GM19372 (cell line): ENCODE measurements around the gene OR52B6.
A peak's percentile ranks its signal among the peaks of the same experiment; 100 is the strongest.
"Not testable (repeated sequence)": the region's sequence is repeated elsewhere in the genome, so short reads cannot be mapped to it uniquely, and the experiment has no call there.

ENCODE experiments used
- ATAC-seq: cut with Tn5 transposase; IDR thresholded peaks from one replicate; pipeline ENCODE4 v1.9.1; 2021; ENCODE audit warnings: mild to moderate bottlenecking, low read depth, moderate library complexity; ENCODE audit not compliant: unreplicated experiment

The OR52B6 gene

DNA sequence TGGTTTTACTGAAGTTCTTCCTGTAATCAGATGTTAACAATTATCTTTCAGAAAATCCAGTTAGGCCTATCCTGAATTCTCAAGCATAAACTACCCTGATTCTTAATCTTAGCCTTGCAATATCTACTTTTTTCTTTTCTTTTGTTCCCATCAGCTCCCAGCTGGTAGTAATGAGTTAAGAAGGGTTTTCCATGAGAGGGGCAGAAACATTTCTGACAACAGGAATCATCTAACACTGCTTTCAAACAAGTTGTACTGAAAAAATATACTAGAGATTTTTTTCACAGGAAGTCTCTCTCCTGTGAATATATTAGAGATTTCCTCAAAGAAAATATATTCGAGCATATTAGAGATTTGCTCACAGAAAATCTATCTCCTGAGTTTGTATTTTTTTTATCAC is 12.5 kb downstream of the OR52B6 start:
- no peak for ATAC-seq

DNA sequence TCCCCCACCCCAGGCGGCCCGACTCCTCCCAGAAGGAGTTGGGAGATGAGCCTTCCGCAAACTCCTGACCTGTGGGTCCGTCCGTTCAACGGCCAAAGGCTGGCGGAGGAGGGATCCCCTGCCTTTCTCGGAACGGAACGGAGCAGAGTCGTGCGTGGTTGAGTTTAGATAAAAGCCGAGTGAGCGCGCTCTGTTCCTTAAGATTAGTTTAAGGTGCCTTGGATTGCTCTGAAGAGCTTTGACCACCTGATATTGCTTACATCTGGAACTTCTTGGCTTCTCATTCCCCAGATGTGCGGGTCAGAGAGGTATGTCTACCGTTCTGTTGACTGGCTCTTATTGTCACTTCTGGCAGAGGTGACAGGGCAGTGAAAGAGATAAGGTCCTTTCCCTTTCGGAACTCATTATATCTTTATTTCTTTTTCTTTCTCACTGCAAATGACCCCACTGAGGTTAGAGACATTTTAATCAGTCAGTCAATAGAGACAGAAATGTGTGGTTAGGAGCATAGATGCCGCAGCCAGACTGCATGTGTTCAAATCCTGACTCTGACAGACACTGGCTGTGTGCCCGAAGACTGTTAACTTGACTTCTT is 16.0 kb downstream of the OR52B6 start, which contains the start of gene TRIM6:
Gene TRIM6, plus strand, starts transcription at position 31 of the 595 bp plus-strand sequence. Its CDS starts 261 bp downstream, at position 292.
- ATAC-seq = no peak

DNA sequence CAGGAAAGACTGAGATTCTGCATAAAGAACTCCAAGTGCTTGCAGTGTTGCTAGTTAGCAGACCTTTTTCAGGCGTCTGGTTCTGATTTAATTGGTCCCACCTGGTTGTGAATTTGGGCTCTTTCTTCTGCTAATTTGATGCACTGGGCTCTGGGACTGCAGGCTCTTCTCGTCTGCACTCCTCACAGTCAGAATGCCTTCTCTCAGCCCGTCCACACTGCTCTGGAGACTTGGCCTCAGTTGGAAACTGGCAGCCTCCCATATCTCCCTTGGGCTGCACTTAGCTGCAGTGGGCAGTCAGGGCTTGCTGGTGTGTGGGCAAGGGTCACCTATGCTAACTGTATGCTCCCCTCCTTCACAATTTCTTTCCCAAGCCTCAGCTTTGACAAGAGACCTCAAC is 17.3 kb downstream of the OR52B6 start:
- no peak for ATAC-seq

DNA sequence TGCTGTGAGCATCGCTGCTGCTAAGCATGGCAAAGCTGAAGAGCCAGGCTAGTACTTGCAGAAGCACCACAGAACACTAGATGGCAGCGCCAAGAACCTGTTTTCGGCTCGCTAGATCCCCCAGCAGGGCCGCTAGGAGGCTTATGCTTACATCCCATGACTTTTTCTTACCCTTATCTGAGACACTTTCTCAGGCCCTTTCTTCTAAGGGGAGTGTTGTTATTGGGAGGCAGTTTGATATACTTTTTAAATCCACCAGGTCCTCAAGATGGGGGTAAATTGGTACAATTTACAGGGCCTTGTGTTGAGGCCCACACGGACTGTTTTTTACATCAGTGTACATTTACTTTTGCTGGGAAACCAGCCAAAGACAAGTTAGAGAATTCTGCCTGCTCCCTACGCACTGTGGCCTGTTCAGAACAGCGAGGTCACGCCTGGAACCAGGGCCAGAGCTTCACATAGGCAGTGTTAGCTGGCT is 19.7 kb downstream of the OR52B6 start:
- peak; percentile 92 for ATAC-seq

DNA sequence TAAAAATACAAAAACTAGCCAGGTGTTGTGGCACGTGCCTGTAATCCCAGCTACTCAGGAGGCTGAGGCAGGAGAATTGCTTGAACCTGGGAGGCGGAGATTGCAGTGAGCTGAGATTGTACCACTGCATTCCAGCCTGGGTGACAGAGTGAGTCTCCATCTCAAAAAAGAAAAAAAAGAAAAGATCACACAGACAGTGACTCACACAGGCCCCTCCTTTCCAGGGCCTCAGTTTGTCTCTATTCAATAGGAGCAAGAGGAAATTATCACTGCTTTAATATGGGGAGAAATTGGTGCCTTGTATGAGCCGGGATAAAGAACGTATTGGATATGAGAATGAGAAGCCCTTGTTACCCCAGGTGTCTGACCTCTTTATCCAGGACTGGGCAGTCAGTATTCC is 22.1 kb downstream of the OR52B6 start:
- not testable (repeated sequence) for ATAC-seq

DNA sequence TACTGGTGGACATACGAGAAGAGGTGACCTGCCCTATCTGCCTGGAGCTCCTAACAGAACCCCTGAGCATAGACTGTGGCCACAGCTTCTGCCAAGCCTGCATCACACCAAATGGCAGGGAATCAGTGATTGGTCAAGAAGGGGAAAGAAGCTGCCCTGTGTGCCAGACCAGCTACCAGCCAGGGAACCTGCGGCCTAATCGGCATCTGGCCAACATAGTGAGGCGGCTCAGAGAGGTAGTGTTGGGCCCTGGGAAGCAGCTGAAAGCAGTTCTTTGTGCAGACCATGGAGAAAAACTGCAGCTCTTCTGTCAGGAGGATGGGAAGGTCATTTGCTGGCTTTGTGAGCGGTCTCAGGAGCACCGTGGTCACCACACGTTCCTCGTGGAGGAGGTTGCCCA is 22.6 kb downstream of the OR52B6 start:
- ATAC-seq = no peak

DNA sequence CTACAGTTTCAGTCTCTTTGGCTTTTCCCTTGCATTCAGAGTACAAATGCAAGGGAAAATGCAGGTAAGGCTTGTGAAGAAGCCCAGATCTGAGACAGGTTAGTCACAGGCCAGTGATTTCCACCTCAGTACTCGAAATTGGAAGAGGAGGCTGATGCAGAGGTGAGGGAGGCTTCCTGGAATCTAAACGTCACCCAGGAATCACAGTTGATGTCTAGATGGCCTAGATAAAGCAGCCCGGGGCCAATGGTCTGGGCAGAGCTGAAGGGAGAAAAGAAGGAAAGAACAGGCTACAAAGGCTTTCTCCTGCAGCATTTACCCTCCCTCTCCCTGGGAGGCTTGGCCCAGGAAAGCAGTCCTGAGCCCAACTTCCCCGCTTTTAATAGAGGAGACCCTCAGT is 24.2 kb downstream of the OR52B6 start:
- no peak for ATAC-seq

DNA sequence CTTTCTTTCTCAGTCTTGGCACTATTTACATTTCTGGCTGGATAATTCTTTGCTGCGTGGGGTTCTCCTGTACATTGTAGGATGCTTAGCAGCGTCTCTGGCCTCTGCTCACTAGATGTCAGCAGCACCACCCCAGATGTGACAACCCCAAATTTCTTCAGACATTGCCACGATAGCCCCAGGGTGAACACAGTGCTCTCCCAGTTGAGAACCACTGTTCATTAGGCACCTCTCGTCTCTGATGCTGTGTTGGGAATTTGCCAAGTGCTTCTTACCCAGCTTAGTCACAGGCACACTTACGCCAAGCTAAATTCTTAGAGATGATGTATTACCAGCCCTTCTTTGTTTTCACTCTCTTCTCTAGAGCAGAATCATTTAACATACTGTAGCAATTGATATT is 25.2 kb downstream of the OR52B6 start:
- ATAC-seq = no peak

DNA sequence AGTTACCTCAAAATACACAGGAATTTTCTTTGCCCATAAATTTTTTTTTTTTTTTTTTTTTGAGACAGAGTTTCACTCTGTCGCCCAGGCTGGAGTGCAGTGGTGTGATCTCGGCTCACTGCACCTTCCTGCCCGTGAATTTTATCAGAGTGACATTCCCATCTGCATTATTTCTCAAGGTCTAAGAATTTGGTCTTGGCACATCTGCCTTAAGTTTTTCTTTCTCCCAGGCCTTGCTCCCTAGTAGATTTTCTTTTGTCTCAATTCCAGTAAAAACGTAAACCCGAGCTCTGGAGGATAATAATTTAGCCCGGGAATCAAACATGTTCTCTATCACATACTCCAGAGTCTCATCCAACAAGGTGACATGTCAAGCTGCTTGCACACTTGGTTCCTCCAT is 28.1 kb downstream of the OR52B6 start:
- no peak for ATAC-seq

DNA sequence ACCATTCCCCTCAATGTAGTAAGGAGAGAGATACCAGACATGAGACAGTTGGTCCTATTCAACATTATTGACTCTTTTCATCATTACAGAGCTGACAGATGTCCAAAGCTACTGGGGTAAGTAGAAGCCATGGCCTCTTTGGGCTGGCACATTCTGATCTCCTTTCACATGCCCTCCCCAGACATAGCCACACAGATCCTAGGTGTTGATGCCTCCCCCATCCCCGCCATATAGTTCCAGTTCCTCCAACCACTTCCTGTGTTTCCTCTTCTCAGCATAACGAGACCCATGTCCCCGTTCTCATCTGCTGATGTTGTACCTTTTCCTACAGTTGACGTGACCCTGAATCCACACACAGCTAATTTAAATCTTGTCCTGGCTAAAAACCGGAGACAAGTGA is 29.8 kb downstream of the OR52B6 start:
- ATAC-seq = no peak

DNA sequence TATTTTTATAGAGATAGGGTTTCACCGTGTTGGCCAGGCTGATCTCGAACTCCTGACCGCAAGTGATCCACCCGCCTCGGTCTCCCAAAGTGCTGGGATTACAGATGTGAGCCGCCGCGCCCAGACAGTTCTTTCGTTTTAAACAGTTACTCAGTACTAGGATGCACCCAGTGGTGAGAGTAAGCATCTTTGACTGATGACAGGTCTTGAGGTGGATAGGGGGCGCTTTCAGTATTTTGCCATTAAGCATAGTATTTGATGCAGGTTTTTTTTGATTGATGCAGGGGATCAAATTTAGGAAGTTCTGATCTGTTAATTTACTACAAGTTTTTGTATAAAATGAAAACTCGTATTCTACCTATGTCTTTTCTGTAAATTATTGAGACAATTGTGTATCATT is 30.9 kb downstream of the OR52B6 start:
- no peak for ATAC-seq

DNA sequence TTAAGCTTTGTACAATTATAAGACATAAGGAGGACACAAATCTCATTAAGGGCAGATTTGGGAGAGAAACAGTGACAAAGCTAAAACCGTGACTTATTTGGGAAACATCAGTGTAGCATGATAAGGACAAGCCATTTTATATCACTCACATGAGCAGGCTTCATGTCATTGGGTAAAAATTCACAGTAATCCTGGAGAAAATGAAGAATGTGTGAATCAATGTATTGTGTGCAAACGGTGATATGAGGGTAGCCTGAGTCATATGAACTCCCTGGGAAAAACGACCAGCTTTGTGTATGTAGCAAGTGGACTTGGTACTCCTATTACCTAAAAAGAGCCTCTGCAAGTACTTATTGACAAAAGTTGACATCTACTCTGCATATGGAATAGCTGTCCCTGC is 38.1 kb downstream of the OR52B6 start:
- no peak for ATAC-seq

DNA sequence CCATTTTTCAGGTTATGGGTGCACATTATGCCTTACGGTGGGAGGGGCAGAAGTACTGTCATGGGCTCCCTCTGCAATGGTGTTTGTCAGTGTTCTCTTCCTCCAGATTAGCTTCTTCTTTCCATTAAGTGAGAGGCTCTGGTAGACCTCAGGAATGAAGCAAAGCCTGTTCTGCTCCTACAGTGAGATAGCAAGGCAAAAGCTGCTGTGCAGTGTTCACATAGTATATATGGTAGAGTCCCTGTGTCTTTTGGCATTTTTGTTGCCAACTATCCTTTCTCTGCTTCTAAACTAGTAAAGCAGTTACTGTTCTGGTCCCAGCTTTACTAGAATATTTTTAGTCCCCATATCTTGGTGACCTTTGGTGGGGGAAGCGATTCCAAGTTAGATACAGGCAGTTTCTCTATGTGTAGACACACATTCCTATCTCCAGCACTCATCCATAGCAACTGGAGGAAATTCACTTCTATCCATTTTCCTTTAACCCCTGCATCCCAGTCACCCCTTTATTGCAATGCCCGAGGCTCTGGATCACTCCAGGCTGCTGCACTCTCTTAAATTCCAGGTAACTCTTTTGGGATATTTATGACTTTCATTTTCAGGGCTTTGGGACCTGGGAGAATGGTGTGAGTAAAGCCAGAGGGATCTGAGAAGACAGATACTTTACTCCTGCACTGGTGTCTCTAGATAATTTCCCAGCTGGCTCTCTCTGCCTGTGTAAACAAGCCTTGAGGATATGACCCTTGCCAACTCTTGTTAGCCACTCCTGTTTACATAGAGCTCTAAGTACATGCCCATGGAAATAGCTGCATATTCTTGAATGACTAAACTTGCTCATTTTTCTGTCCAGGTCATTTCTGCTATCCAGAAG is 40.2 kb downstream of the OR52B6 start:
- ATAC-seq = no peak

DNA sequence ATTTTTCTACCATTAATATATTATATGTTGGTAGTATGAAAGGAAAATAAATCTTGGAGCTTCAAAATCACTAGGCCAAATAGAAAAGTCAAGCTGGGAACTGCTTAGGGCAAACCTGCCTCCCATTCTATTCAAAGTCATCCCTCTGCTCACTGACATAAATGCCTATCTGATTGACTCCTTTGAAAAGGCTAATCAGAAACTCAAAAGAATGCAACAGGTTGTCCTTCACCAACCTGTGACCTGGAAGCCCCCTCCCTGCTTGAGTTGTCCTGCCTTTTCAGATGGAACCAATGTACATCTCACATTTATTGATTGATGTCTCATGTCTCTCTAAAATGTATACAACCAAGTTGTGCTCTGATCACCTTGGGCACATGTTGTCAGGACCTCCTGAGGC is 40.9 kb downstream of the OR52B6 start:
- no peak for ATAC-seq

DNA sequence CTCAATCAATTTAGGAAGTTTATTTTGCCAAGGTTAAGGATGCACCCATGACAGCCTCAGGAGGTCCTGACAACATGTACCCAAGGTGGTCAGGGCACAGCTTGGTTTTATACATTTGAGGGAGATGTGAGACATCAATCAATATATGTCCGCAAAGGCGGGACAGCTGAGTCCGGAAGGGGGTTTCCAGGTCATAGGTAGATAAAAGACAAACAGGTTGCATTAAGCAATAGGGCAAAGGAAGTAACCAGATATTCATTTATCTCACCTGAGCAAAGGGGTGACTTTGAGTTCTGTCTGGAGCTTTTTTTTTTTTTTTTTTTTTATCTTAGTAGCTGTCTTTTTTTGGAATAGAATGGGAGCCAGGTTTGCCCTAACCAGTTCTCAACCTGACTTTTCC is 42.1 kb downstream of the OR52B6 start:
- no peak for ATAC-seq

DNA sequence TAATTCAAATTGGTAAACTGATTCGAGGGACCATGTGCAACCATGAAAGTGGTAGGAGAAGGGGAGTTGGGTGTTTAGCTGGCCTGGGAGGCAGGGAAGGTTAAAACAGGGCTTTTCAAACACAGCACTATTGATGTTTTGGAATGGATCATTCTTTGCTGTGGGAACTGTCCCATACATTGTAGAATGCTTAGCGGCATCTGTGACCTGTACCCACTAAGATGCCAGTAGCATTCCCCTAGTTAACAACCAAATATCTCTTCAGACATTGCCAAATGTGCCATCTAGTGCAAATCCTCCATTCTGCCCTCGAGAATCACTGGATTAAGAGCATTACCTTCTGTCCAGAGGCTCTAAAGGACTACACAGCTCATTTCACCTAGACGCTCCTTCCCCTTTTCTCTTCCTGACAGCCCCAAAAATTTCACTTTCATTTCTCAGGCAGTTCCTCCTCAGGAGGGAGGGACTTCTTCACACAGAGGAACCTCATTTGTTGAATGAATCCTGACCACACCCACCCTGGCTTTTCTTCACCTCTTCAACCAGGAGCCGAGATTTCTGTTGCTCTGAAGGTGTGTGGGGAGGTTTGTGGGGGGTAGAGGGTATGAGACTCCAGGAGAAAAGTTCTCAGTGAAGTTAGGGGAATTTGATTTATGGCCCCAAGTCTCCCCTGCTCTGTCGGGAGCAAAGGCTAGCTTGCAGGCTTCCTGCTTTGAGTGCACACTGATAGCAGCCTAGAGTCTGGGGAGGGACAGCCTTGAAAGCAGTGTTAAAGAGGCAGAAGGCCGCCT is 44.0 kb downstream of the OR52B6 start, which contains the start of gene TRIM34:
Gene TRIM34, plus strand, starts transcription at position 513 of the 791 bp plus-strand sequence. CDS start 7,331 bp downstream, outside the sequence.
- ATAC-seq = peak; percentile 97

DNA sequence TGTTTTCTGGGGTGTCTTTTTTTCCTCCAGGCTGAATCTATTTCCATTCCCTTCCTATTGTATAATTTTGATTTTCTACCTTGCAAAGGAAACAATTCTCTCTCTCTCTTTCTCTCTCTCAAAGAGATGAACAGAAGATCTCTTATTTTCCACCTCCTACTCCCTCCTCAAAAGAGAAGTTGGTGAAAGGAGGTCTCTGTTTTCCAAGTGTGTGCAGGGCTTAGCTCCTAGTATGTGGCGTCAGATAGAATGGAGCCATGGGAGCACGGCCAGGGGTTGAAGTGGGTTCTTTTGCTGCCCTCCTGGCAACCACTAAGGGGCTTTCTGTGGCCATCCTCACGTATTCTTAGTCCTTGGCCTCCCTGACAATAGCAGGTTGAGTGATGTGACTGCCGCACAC is 44.6 kb downstream of the OR52B6 start:
- ATAC-seq = no peak

DNA sequence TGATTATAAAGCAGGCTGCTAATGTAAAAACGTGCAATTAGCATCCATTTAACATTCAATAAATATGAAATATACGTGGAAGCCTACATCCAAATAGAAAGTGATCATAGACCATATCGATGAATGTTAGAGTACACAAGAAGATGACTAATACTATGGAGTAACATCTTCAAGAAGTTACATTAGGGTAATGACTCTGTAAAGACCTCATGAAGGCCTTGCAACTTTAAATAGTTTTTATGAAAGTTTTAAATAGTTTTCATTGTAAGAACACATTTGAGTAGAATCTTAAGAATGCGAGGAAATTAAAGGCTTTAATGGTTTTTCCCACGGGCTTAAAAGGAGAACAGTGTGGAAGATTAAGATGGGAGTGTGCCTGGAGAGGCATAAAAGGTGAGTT is 45.5 kb downstream of the OR52B6 start:
- ATAC-seq = no peak

DNA sequence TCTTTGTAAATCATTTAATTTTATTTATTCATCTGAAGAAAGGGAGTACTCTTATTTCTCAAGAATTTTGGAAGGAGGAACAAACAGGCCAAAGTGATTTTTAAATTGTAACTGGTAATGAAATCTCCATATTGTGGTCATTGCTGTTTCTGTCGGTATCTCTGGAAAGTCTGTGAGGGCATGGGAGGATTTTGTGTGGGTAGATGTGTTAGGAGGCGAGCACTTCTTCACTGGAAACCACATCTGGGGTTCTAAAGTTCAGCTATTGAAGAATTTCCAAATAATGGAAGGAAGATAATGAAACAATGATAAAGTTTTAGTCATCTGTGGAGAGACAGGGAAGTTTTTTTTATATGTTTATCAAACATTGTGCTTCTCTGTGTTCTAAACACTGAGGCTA is 50.7 kb downstream of the OR52B6 start:
- no peak for ATAC-seq
